Stimulated activated CD8-positive, alpha-beta memory T cell treated with anti-CD3 and anti-CD28 coated beads, Interleukin-4, amount 100 ng/mL, for 24 hours (primary cell): ENCODE data around the gene CCDC28A.
"Not testable (repeated sequence)": the region's sequence is repeated elsewhere in the genome, so short reads cannot be mapped to it uniquely, and the experiment has no call there.

Experiments used
- DNase-seq: peaks from one replicate; pipeline ENCODE4 v3.0.0-alpha.2; 2020; ENCODE audit warnings: low read depth

The CCDC28A gene

DNA sequence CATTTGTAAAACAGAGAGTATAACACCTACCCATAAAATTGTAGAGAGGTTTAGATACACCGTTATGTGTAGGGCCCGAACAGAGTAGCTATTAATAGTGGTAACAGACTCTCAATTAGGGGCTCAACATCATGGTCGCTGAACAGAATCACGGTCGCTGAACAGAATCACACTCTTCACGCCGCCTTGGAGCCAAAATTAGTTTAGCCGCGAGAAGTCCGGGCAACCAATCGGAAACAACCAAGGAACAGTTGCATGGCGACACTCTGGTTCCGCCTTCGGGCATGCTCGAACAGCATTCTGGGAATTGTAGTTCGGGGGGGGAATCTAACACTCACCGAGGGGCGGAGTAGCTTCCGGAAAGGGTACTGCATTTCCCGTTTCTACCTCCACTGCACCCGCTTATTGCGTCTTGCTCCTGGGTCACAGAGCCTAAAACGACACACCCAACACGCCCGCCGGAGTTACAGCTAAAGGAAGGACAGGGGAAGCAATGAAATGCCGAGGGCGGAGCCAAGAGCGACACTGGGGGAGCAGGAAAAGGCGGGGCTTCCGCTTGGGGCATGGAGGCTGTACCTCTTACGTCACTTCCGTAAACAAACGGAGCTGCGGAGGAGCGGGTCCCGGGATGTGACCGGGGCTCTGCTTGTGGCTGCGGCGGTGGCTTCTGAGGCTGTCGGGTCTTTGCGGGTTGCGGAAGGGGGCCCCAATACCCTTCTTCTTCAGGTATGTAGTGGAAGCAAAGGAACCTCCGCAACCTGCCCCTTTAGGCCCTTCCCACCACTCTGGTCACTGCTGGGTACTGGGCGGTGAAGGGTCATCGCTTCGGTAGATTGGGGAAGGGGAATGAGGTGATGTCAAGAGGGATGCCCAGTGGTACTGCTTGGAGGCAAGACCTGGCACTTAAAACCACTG lies at the start of gene CCDC28A:
Gene CCDC28A (plus strand): TSS at position 593 of the 915 bp plus-strand sequence. CDS start 2,352 bp downstream, outside the sequence.
- DNase-seq: peak; percentile 87

- no peak for DNase-seq
These were observed 49.6 kb upstream of the CCDC28A start for GRCh38 chr6:138724015-138724414.

- no peak for DNase-seq
These were observed 47.4 kb upstream of the CCDC28A start for GRCh38 chr6:138726066-138726756.

DNA sequence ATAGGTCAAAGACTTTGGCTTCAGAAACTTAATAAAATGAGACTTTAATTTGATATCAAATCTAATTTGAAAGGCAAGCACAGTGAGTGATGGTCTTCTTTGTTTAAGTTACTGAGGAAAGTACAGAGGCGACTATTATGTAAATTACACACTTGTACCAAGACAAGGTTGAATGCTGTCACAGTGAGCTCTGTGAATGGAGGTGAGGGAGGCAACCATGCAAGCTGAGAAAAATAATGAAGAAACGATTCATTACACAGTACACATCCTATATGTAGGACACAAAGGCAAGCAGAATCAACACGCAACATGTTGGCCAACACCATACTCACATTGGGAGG lies 46.8 kb upstream of the CCDC28A start:
- no peak for DNase-seq

DNA sequence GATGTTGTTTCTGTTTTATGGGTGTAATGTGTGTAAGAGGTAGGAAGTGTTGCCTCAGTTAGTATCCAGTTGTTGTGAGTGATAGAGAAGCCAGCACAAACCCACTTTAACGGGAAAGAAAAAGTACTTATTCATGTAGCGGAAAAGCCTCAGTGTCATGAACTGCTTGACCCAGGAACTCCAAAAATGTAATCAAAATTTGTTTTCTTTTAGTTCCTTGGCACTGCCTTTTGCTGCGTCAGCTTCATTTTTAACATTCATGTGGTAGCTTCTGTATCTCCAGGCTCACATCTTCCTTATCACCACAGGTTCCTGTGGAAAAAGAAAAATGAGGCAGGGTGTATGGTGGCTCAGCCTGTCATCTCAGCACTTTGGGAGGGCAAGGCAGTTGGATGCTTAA lies 46.4 kb upstream of the CCDC28A start:
- DNase-seq: no peak

GRCh38 chr6:138728662-138729061 lies 44.9 kb upstream of the CCDC28A start:
- no peak for DNase-seq

- not testable (repeated sequence) for DNase-seq
These were observed 43.5 kb upstream of the CCDC28A start for GRCh38 chr6:138730037-138730436.

GRCh38 chr6:138734585-138734984 lies 39.0 kb upstream of the CCDC28A start:
- no peak for DNase-seq

DNA sequence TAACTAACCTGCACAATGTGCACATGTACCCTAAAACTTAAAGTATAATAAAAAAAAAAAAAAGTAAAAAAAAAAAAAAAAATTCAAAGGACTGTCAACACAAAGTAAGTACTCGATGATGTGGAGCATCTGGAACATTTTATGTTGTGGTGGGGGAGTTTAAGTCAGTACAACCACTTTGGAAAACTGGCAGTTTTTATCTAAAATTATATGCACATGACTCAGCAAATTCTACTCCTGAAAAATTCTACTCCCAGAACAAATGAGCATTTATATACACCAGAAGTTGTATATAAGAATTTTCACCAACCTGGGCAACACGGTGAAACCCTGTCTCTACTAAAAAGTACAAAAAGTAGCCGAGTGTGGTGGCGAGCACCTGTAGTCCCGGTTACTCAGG lies 36.9 kb upstream of the CCDC28A start:
- no peak for DNase-seq

DNA sequence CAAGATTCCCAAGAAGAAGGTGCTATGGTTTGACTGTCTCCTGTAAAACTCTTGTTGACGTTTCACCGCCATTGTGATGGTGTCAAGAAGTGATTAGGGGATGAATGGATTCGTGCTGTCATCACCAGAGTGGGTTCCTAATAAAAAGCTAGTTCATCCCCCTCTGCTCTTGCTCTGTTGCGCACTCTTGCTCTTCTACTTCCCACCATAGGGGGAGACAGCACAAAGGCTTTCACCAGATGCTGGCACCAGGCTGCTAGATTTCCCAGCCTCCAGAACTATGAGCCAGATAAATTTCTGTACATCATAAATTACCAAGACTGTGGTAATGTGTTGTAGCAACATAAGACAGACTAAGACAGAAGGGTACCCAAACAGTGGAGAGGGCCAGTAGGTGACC lies 21.6 kb upstream of the CCDC28A start:
- no peak for DNase-seq

GRCh38 chr6:138757136-138757535 lies 16.4 kb upstream of the CCDC28A start:
- no peak for DNase-seq

- DNase-seq: no peak
These were observed 7.5 kb upstream of the CCDC28A start for GRCh38 chr6:138765896-138766655.

DNA sequence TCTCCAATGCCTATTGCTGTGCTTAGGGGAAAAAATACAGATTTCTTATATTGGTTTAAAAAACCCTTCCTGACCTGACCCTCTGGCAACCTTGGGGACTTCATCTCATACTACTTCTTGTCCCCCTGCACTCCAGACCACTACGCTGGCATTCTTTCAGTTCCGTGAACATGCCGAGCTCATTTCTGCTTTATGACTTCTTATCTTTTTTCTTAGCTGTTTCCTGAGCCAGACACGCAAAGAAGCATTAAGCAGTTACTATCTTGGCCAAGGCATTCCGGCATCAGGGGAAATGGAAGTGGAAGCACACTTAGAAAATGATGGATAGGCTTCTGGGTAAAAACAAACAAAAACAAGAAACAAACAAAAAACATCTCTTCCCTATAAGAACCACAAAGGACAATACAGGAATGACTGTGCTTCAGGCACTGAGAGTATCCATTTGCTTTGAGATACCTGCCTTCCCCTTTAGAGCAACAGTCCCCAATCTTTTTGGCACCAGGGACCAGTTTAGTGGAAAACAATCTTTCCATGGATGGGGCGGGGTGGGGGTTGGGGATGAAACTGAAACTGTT lies 4.4 kb upstream of the CCDC28A start:
- no peak for DNase-seq

DNA sequence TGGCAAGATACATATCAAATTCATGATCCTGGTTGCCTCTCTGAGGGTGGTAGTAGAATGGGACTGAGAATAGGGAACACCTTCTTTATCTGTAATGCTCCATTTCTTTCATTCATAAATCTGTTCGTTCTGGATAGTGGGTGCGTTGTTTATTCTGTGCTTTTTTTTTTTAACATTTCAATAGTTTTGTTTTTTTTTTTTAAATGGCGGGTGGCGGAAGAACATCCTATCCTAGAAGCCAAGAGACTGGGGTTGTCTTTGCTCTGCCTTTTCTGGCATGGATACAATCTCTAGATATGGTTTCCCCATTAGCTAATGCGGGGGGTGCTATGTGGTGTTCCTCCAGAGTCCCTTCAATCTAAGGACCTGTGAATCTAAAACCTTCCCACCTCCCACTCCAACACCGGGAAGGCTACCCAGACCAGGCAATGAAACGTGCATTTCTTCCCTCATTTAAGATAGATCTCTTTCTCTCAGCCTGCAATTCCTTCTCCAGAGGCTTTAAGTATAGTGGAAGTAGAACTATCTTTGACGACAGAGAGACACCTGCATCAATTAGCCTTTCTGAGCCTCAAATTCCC lies 883 bp upstream of the CCDC28A start:
- no peak for DNase-seq

- no peak for DNase-seq
These were observed 801 bp downstream of the CCDC28A start for GRCh38 chr6:138774370-138774769.

DNA sequence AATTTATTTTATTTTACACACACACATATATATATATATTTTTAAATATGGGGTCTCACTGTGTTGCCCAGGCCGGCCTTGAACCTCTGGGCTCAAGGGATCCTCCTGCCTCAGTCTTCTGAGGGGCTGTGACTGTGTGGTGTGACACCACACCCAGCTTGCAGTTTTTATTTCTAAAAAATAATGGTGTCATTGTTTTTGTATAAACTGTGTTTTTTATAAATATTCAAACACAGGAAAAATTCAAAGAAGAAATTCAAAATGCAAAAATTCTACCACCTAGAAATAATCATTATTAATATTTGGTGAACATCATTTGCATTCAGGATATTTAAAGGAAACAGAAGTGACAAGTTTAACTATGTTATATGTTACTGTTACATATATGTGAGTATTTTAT lies 3.1 kb downstream of the CCDC28A start:
- no peak for DNase-seq

GRCh38 chr6:138778331-138778730 lies 4.8 kb downstream of the CCDC28A start:
- no peak for DNase-seq

DNA sequence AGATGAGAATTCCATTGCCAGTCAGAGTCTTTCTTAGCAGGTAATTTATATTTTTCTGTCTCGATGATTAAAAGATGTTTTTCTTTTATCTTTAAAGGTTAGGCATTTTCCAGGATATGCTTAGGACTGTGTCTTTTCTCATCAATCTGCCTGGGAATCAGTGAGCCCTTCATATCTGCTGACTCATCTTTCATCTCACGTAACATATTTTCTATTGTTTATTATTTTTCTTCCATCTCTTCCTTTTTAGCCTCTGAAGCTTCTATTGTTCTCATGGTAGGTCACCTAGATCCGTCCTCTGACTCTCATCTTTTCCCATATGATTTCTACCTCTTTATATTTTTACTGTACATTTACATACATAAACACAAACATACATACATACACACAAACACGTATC lies 8.7 kb downstream of the CCDC28A start:
- DNase-seq: no peak

- no peak for DNase-seq
These were observed 11.5 kb downstream of the CCDC28A start for GRCh38 chr6:138785079-138785478.

- no peak for DNase-seq
These were observed 12.4 kb downstream of the CCDC28A start for GRCh38 chr6:138785980-138786379.

- no peak for DNase-seq
These were observed 13.6 kb downstream of the CCDC28A start for GRCh38 chr6:138787138-138787537.
